ENCODE measurements around the gene CDADC1.
"Not testable (repeated sequence)": the region's sequence is repeated elsewhere in the genome, so short reads cannot be mapped to it uniquely, and the experiment has no call there.

Gene CDADC1

DNA sequence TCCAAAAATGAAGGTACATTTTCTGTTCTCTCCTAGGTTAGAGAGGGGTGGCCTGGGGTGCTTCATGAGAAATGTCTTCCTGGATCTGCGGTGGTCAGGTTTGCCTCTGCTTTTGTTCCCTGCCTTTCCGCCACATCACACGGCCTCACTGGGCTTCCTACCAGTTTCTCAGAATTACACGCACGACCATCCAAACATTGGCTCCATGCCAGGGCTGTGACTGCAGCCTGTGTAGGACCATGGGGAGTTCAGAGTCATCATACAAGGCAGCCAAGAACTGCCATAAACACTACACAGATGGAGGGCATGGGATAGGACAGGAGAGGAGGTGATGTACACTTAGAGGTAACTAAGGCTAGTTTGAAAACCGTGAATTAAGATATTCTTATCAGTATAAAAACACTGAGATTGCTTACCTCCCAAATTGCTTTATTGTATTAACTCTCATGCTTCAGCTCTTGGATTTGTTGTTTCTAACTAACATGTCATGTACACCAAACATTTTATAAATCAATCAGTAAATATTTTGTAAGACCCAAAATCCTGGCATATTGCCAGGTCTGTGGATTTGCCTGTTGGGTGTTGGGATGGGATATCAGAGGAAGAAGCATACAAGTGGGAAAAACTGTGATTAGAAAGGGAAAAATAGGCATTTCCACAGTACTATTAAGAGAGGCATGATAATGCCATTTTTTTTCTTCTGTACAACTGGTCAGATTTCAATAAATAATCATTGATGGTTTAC is 45.2 kb downstream of the CDADC1 start:
- H3K27ac ChIP-seq, result no peak overlapping the region
- TF ChIP-seq CTCF (IDR thresholded peaks at IDR 0.05) (no peak), ZFX (IDR thresholded peaks at IDR 0.05; ENCODE audit: borderline replicate concordance) (no peak)

- not testable (repeated sequence) for H3K27ac ChIP-seq
Observed at GRCh38 chr13:49294723-49295122, 47.0 kb downstream of the CDADC1 start.

- TF ChIP-seq CTCF (IDR thresholded peaks at IDR 0.05) (no peak), ZFX (IDR thresholded peaks at IDR 0.05; ENCODE audit: borderline replicate concordance) (no peak)
- H3K27ac ChIP-seq, result no peak overlapping the region
Observed at GRCh38 chr13:49295244-49295643, 47.5 kb downstream of the CDADC1 start.

GRCh38 chr13:49296659-49297058 is 48.9 kb downstream of the CDADC1 start:
- H3K27ac ChIP-seq, result no peak overlapping the region
- TF ChIP-seq ZFX (IDR thresholded peaks at IDR 0.05; ENCODE audit: borderline replicate concordance) (no peak), CTCF (IDR thresholded peaks at IDR 0.05) (no peak)

GRCh38 chr13:49297338-49297737 is 49.6 kb downstream of the CDADC1 start:
- TF ChIP-seq CTCF (IDR thresholded peaks at IDR 0.05) (no peak), ZFX (IDR thresholded peaks at IDR 0.05; ENCODE audit: borderline replicate concordance) (no peak)
- no peak overlapping the region for H3K27ac ChIP-seq

- H3K27ac ChIP-seq, result no peak overlapping the region
- TF ChIP-seq ZFX (IDR thresholded peaks at IDR 0.05; ENCODE audit: borderline replicate concordance), result no peak
- TF ChIP-seq CTCF (IDR thresholded peaks at IDR 0.05), result no peak
Observed at GRCh38 chr13:49298416-49298815, 50.7 kb downstream of the CDADC1 start.

DNA sequence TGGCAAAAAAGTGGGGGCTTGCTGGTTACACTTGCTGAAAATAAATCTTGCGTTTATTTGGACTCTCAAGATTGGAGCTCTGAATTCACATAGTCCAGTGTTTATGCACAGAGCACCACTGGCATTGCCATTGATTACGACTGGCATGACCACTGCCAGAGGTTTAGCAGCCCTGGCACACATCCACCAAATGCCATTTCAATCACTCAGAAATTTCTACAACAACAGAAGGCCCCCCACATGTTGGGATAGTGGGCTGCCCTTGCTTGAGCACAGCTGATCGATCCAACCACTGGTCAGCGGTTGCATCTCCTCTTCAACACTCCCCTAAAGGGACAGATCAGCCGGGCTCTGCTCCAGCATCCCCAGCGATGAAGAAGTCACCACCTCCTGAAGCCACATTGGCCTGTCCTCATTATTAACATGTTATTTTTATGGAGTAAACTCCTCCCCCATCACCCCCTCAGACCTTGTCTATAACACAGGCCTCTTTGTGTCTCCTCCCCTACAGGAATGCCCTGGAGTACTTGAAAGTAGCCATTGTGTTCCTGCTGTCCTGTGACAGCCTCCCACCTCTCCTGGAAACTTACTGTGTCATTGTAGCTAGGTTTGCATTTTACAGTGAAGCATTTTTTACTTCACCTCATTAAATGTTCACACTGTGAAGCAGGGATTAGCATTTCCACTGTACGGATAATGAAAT is 51.3 kb downstream of the CDADC1 start:
- H3K27ac ChIP-seq, result no peak overlapping the region
- TF ChIP-seq ZFX (IDR thresholded peaks at IDR 0.05; ENCODE audit: borderline replicate concordance) (no peak), CTCF (IDR thresholded peaks at IDR 0.05) (no peak)
